Spinal cord (tissue), 4 donors: ENCODE results near the gene CD209. TPM values are rescaled to one million over a fixed set of nuclear protein-coding genes. Genes with fewer than 3 reads are reported as not detected.

Experiments used
- polyA plus RNA-seq, 2 donors: library from polyadenylated mRNA; unstranded; fragments of 120-200 nt; gene quantifications; one replicate each; pipeline ENCODE4 v1.2.1, GENCODE V29; 2013; ENCODE audit not compliant: insufficient read length in 2 of 2
- total RNA-seq, 2 donors: library from RNA; depleted of rRNA in 1 of 2; stranded (reverse); fragments of 120-200 nt in 1 of 2; fragments of >200 nt in 1 of 2; gene quantifications; one replicate each; pipeline versions ENCODE4 v1.2.3 to v1.2.4, GENCODE V29; 2013 to 2014

The CD209 gene
- total and polyA plus RNA-seq, 4 donors = 0.24 to 2.5 (median 1.4) TPM

Other genes with a start within 250 kb of the CD209 start
- gene ZNF358, start 231.4 kb downstream of the CD209 start, total RNA-seq = 10 to 100 TPM; 12.3 to 33.7 TPM
- gene ZNF358, start 231.4 kb downstream of the CD209 start, polyA plus RNA-seq = 10 to 100 TPM; 85.6 to 96.0 TPM
- gene MCOLN1, start 224.9 kb downstream of the CD209 start, total RNA-seq = 10 to 100 TPM in 1 of 2 donors, 1 to 10 TPM in 1; 9.3 to 10.7 TPM
- gene MCOLN1, start 224.9 kb downstream of the CD209 start, polyA plus RNA-seq = 10 to 100 TPM; 39.9 to 45.4 TPM
- gene PNPLA6, start 211.8 kb downstream of the CD209 start, total RNA-seq = 10 to 100 TPM; 45.8 to 47.8 TPM
- gene PNPLA6, start 211.8 kb downstream of the CD209 start, polyA plus RNA-seq = 10 to 100 TPM; 91.8 to 94.3 TPM
- gene CAMSAP3, start 151.7 kb downstream of the CD209 start, total RNA-seq = 1 to 10 TPM; 4.9 to 7.9 TPM
- 10 to 100 TPM; 41.4 to 45.8 TPM for gene CAMSAP3, start 151.7 kb downstream of the CD209 start, polyA plus RNA-seq
- 10 to 100 TPM; 18.6 to 29.3 TPM for gene XAB2, start 118.0 kb downstream of the CD209 start, total RNA-seq
- 10 to 100 TPM; 34.6 to 38.5 TPM for gene XAB2, start 118.0 kb downstream of the CD209 start, polyA plus RNA-seq
- 100 to 1,000 TPM in 1 of 2 donors, 10 to 100 TPM in 1; 18.1 to 107 TPM for gene PET100, start 117.7 kb downstream of the CD209 start, total RNA-seq
- gene PET100, start 117.7 kb downstream of the CD209 start, polyA plus RNA-seq = 100 to 1,000 TPM; 118 to 145 TPM
- gene PCP2, start 113.8 kb downstream of the CD209 start, total RNA-seq = not detected
- gene PCP2, start 113.8 kb downstream of the CD209 start, polyA plus RNA-seq = under 1 TPM in 1 of 2 donors, not detected in 1; 0.62 TPM
- 1 to 10 TPM; 4.4 to 8.3 TPM for gene STXBP2, start 110.4 kb downstream of the CD209 start, total RNA-seq
- gene STXBP2, start 110.4 kb downstream of the CD209 start, polyA plus RNA-seq = 10 to 100 TPM; 12.9 to 14.0 TPM
- gene RETN, start 78.5 kb downstream of the CD209 start, total RNA-seq = 1 to 10 TPM; 1.8 to 7.6 TPM
- gene RETN, start 78.5 kb downstream of the CD209 start, polyA plus RNA-seq = under 1 TPM in 1 of 2 donors, not detected in 1; 0.74 TPM
- gene MCEMP1, start 70.4 kb downstream of the CD209 start, total RNA-seq = 1 to 10 TPM in 1 of 2 donors, not detected in 1; 1.7 TPM
- gene MCEMP1, start 70.4 kb downstream of the CD209 start, polyA plus RNA-seq = under 1 TPM in 1 of 2 donors, not detected in 1; 0.41 TPM
- gene TRAPPC5, start 66.7 kb downstream of the CD209 start, total RNA-seq = 100 to 1,000 TPM in 1 of 2 donors, 10 to 100 TPM in 1; 24.5 to 165 TPM
- gene TRAPPC5, start 66.7 kb downstream of the CD209 start, polyA plus RNA-seq = 10 to 100 TPM; 95.8 to 98.4 TPM
- under 1 TPM; 0.50 to 0.59 TPM for gene FCER2, start 45.4 kb downstream of the CD209 start, total RNA-seq
- under 1 TPM in 1 of 2 donors, not detected in 1; 0.27 TPM for gene FCER2, start 45.4 kb downstream of the CD209 start, polyA plus RNA-seq
- gene CLEC4G, start 15.4 kb downstream of the CD209 start, total RNA-seq = under 1 TPM; 0.17 to 0.50 TPM
- 1 to 10 TPM; 1.5 to 2.1 TPM for gene CLEC4G, start 15.4 kb downstream of the CD209 start, polyA plus RNA-seq
- gene CLEC4M, start 15.7 kb upstream of the CD209 start, total RNA-seq = 1 to 10 TPM in 1 of 2 donors, under 1 TPM in 1; 0.33 to 1.8 TPM
- gene CLEC4M, start 15.7 kb upstream of the CD209 start, polyA plus RNA-seq = 1 to 10 TPM in 1 of 2 donors, under 1 TPM in 1; 0.67 to 1.2 TPM
- gene EVI5L, start 82.7 kb upstream of the CD209 start, total RNA-seq = 10 to 100 TPM; 28.4 to 36.1 TPM
- 100 to 1,000 TPM in 1 of 2 donors, 10 to 100 TPM in 1; 99.5 to 110 TPM for gene EVI5L, start 82.7 kb upstream of the CD209 start, polyA plus RNA-seq
- 1 to 10 TPM; 1.9 to 2.4 TPM for gene PRR36, start 126.9 kb upstream of the CD209 start, total RNA-seq
- 10 to 100 TPM; 59.4 to 59.7 TPM for gene PRR36, start 126.9 kb upstream of the CD209 start, polyA plus RNA-seq
- gene LRRC8E, start 141.0 kb upstream of the CD209 start, total RNA-seq = under 1 TPM; 0.40 to 0.66 TPM
- gene LRRC8E, start 141.0 kb upstream of the CD209 start, polyA plus RNA-seq = under 1 TPM in 1 of 2 donors, not detected in 1; 0.77 TPM
- gene MAP2K7, start 156.3 kb upstream of the CD209 start, total RNA-seq = 10 to 100 TPM in 1 of 2 donors, 1 to 10 TPM in 1; 8.1 to 12.7 TPM
- 10 to 100 TPM; 30.6 to 36.8 TPM for gene MAP2K7, start 156.3 kb upstream of the CD209 start, polyA plus RNA-seq
- gene TGFBR3L, start 167.3 kb upstream of the CD209 start, total RNA-seq = 1 to 10 TPM in 1 of 2 donors, under 1 TPM in 1; 0.59 to 1.5 TPM
- 1 to 10 TPM; 4.3 to 6.1 TPM for gene TGFBR3L, start 167.3 kb upstream of the CD209 start, polyA plus RNA-seq
- 10 to 100 TPM in 1 of 2 donors, 1 to 10 TPM in 1; 5.7 to 11.0 TPM for gene SNAPC2, start 172.8 kb upstream of the CD209 start, total RNA-seq
- gene SNAPC2, start 172.8 kb upstream of the CD209 start, polyA plus RNA-seq = 10 to 100 TPM; 21.3 to 27.1 TPM
- 10 to 100 TPM in 1 of 2 donors, 1 to 10 TPM in 1; 4.3 to 14.7 TPM for gene CTXN1, start 178.6 kb upstream of the CD209 start, total RNA-seq
- 100 to 1,000 TPM; 161 to 182 TPM for gene CTXN1, start 178.6 kb upstream of the CD209 start, polyA plus RNA-seq
- 10 to 100 TPM; 25.5 to 47.0 TPM for gene TIMM44, start 196.1 kb upstream of the CD209 start, total RNA-seq
- gene TIMM44, start 196.1 kb upstream of the CD209 start, polyA plus RNA-seq = 10 to 100 TPM; 65.4 to 74.8 TPM